SKM-1 treated with dmso at 0.1 percent for 144 hours (cell line): ENCODE results near the gene CCDC92.

Experiments
- DNase-seq: peaks from one replicate; lab custom pipeline; 2025; ENCODE audit not compliant: unreplicated experiment; lab: John Stamatoyannopoulos, UW

The CCDC92 gene

DNA sequence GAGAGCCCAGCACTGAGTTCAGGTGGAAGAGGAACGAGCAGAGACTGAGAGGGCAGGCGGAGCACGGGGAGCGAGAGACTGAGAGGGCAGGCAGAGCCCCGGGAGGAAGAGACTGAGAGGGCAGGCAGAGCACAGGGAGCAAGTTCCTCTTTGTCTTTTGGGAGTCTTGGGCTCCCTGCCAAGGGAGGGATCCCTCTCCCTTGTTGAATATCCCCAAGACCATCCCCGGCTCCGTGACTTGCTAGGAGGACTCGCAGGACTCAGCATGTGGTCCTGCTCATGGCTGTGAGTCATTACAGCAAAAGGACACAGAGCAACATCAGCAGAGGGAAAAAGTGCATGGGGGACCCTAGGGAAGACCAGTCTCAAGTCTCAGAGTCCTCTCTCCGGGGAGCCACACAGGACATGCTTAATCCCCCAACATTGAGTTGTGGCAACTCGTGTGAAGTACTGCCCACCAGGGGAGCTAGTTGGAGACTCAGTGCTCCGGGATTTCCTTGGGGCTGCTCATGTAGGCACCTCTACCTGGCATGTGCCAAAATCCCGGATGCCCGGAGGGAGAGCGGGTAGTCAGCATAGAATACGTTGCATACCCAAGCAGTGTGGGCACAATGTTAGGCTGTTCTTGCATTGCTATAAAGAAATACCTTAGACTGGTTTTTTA, 81.0 kb downstream of the CCDC92 start:
- no peak for DNase-seq

DNA sequence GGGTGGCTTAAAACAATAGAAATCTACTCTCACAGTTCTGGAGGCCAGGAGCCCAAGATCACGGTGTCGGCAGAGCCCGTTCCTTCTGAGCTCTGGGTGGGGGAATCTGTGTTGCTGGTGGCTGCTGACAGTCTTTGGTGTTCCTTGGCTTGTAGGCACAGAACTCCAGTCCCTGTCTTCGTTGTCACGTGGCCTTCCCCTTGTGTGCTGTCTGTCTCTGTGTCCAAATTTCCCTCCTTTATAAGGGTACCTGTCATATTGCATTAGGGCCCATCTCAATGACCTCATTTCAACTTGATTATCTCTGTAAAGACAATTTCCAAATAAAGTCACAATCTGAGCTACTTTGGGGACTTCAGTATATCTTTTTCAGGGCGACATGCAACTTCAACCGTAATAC, 81.6 kb downstream of the CCDC92 start:
- no peak for DNase-seq

DNA sequence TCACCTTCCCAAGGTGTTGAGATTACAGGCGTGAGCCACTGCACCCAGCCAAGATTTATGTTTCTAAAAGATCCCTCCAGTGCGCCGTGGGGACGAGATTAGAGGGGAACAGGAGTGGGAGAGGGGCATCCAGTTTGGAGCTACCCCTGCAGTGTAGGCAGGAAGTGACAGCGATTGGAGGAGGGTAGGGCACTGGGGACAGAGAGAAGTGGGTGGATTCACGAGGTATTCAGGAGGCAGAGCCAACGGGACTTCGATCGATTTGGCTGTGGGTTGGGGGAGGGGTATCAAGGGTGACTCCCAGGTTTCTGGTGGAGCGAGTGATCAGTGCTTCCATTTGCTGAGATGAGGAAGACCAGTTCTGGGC, 82.1 kb downstream of the CCDC92 start:
- DNase-seq = no peak

DNA sequence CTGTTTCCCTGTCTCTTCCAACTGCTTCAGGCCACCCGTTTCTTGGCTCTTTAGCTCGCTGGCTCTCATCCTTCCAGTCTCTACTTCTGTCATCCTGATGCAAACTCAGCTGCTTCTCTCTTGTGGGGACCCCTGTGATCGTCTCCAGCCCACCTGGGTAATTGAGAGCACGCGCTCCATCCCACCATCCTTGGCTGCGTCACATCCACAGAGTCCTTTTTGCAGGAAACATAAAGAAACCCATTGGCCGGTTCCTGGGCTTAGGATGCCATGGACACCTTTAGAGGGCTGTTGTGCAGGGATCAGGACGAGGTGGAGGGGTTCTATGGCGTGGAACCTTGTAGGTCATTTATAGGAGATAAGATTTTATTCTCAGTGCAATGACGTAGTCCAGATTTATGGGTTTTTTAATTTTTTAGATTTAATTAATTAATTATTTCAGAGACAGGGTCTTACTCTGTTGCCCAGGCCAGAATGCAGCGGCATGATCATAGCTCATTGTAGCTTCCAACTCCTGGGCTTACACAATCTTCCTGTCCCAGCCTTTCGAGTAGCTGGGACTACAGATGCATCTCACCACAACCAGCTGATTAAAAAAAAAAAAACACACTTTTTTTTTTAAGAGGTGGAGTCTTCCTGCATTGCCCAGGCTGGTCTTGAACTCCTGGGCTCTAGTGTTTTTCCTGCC, 82.6 kb downstream of the CCDC92 start:
- DNase-seq = no peak

DNA sequence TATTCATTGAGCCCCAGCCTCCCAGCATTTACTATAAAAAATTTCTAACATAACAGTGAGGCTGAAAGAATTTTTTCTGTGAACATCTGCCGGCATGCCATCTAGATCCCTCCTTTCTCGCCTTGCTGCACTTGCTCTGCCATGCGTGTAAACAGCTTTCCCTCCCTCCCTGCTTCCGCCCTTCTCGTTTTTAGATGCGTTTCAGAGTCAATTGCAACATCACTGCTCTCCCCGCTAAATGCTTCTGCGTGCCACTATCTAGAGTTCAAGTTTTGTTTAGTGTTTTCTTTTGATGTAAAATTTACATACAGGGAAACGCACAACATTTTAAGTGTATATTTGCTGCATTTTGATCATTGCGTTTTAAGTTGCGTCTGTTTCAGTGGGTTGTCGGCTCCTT, 83.6 kb downstream of the CCDC92 start:
- DNase-seq = peak; percentile 19

DNA sequence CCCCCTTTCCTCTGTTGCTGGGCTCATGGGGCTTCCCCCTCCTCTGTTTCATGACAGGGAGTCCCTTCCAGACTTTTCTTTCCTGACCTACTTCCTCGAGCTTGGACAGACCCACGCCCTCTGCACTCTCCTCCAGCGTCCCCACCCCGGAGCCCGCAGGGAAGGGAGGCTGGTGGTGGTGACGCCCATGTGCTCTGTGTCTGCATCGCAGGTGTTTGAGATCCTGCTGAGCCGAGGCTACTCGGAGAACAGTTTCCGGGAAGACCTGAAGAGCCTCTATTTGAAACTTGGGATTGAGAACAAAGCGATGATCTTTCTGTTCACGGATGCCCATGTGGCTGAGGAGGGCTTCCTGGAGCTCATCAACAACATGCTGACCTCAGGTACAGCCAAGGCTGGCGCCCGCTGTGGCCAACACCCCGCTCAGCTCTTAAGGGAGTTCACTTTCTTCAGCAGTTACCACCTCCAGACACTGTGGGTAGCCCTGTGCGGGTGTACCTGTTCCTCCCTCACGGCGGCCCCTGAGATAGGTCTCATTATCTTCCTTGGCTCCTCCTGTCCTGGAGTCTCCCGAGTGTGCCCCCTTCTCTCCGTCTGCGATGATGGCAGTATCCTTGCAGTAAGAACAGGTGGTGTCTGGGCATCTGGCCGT, 85.6 kb downstream of the CCDC92 start:
- DNase-seq = no peak

DNA sequence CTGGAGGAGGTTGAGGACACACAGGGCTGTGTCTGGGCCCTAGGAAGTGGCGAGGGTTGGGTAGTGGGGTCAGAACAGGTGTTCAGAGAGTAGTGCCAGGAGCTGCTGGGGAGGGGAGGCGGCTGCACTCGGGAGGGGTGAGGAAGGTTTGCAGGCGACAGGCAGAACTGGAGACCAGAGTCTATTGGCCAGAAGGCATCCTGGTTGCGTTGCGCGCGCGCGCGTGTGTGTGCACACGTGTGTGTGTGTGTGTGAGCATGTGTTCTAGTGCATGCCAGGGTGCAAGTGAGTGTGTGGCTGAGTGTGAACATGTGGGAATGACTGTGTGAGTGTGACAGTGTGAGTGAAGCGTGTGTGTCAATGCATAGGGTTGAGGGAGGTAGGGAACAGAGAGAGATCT, 86.4 kb downstream of the CCDC92 start:
- no peak for DNase-seq
